Suprapubic skin (tissue), 4 donors: Measurements from ENCODE around the gene ABHD4.

ENCODE experiments used
- CTCF ChIP-seq, 2 donors: fragments of 200-600 bp in 1 of 2; fragments of 450-650 bp in 1 of 2; sonication (generic) in 1 of 2; IDR thresholded peaks; one replicate each; pipeline ENCODE4 v1.5.1; 2016 to 2019; ENCODE audit warnings: antibody characterized with exemption in 2 of 2, mild to moderate bottlenecking in 1 of 2, moderate library complexity in 1 of 2
- EP300 ChIP-seq: sonication (generic); formaldehyde crosslinking; IDR thresholded peaks from one replicate; pipeline ENCODE4 v1.6.1; 2017; ENCODE audit warnings: antibody characterized with exemption
- POLR2A ChIP-seq, 2 donors: fragments of 450-650 bp; IDR thresholded peaks; one replicate each; pipeline ENCODE4 v1.6.1; 2017; ENCODE audit warnings: antibody characterized with exemption in 2 of 2, mild to moderate bottlenecking in 2 of 2, moderate library complexity in 2 of 2
- POLR2AphosphoS5 ChIP-seq, 3 donors: sonication (generic); formaldehyde crosslinking; IDR thresholded peaks; one replicate each; pipeline ENCODE4 v1.6.1; 2017; ENCODE audit warnings: antibody characterized with exemption in 3 of 3

GRCh38 chr14:22572562-22573058 is 25.5 kb upstream of the ABHD4 start:
- TF ChIP-seq POLR2A (IDR thresholded peaks at IDR 0.05) (no peak), POLR2AphosphoS5 (IDR thresholded peaks at IDR 0.05) (no peak), CTCF (IDR thresholded peaks at IDR 0.05) (no peak), EP300 (no peak)
